Right lobe of liver (tissue), 4 donors: ENCODE results near the gene DDX41.

ENCODE experiments used
- POLR2A ChIP-seq: fragments of 450-650 bp; IDR thresholded peaks from one replicate; pipeline ENCODE4 v1.6.1; 2017; ENCODE audit warnings: antibody characterized with exemption, mild to moderate bottlenecking
- TF ChIP-seq, protein P1 (sequence below), 4 donors: fragments of 200-600 bp in 3 of 4; fragments of 450-650 bp in 1 of 4; IDR thresholded peaks; one replicate each; pipeline versions ENCODE4 v1.5.1 to v1.8.0; 2016 to 2022; ENCODE audit warnings: antibody characterized with exemption in 4 of 4, mild to moderate bottlenecking in 2 of 4
- donor health status: DM: no; HTN: no; CAD: no.
- donor health status: DM: no; HTN: no; CAD: no.
- donor health status: DM: no; HTN: yes; CAD: no.

GRCh38 chr5:177473443-177474001 is 43.2 kb downstream of the DDX41 start, which contains the start of gene DBN1:
- TF ChIP-seq, protein P1, sequence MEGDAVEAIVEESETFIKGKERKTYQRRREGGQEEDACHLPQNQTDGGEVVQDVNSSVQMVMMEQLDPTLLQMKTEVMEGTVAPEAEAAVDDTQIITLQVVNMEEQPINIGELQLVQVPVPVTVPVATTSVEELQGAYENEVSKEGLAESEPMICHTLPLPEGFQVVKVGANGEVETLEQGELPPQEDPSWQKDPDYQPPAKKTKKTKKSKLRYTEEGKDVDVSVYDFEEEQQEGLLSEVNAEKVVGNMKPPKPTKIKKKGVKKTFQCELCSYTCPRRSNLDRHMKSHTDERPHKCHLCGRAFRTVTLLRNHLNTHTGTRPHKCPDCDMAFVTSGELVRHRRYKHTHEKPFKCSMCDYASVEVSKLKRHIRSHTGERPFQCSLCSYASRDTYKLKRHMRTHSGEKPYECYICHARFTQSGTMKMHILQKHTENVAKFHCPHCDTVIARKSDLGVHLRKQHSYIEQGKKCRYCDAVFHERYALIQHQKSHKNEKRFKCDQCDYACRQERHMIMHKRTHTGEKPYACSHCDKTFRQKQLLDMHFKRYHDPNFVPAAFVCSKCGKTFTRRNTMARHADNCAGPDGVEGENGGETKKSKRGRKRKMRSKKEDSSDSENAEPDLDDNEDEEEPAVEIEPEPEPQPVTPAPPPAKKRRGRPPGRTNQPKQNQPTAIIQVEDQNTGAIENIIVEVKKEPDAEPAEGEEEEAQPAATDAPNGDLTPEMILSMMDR (IDR thresholded peaks at IDR 0.05), result no peak
- no peak for TF ChIP-seq POLR2A
